Endothelial cell of umbilical vein (primary cell): ENCODE results near the gene APLP2.

ENCODE experiments used
- EZH2 ChIP-seq: IDR thresholded peaks from 2 replicates; pipeline ENCODE4 v1.6.1; 2012; ENCODE audit warnings: borderline replicate concordance, low read depth, mild to moderate bottlenecking, moderate library complexity, low read length, inconsistent platforms; ENCODE audit not compliant: severe bottlenecking
- POLR2A ChIP-seq: IDR thresholded peaks from 2 replicates; pipeline ENCODE4 v1.6.1; 2012; ENCODE audit warnings: low read depth, mild to moderate bottlenecking, control low read depth, low read length
- POLR2AphosphoS5 ChIP-seq: IDR thresholded peaks from 2 replicates; pipeline ENCODE4 v1.6.1; 2012; ENCODE audit warnings: low read depth, mild to moderate bottlenecking, control low read depth, low read length, moderate library complexity; ENCODE audit not compliant: insufficient read depth
- TF ChIP-seq, protein P1 (sequence below), 2 donors: IDR thresholded peaks; 1 replicate in 1 of 2; 2 replicates in 1 of 2; pipeline ENCODE4 v1.5.1; 2011; ENCODE audit warnings: low read length in 2 of 2, mild to moderate bottlenecking in 2 of 2, moderate library complexity in 2 of 2, control low read depth in 1 of 2, inconsistent platforms in 1 of 2, low read depth in 1 of 2; ENCODE audit not compliant: insufficient read depth in 1 of 2; ENCODE audit errors: extremely low read depth in 1 of 2

DNA sequence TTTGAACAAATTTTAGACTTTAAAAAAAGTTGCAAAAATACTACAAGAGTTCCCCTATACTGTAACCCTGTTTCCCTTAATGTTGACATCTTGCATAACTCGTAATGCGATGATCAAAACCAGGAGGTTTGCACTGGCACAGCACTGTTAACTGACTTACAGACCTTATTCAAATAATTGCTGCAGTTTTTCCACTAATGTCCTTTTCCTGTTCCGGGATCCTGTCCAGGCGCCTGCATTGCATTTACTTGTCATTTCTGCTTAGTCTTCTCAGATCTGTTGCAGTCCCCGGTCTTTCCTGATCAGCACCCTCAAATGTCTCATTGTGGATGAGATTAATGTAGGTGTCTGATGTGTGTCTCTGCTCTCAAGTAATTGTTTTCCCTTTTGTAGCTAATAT, 32.0 kb downstream of the APLP2 start:
- TF ChIP-seq, protein P1, sequence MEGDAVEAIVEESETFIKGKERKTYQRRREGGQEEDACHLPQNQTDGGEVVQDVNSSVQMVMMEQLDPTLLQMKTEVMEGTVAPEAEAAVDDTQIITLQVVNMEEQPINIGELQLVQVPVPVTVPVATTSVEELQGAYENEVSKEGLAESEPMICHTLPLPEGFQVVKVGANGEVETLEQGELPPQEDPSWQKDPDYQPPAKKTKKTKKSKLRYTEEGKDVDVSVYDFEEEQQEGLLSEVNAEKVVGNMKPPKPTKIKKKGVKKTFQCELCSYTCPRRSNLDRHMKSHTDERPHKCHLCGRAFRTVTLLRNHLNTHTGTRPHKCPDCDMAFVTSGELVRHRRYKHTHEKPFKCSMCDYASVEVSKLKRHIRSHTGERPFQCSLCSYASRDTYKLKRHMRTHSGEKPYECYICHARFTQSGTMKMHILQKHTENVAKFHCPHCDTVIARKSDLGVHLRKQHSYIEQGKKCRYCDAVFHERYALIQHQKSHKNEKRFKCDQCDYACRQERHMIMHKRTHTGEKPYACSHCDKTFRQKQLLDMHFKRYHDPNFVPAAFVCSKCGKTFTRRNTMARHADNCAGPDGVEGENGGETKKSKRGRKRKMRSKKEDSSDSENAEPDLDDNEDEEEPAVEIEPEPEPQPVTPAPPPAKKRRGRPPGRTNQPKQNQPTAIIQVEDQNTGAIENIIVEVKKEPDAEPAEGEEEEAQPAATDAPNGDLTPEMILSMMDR (IDR thresholded peaks at IDR 0.05; ENCODE audit: extremely low read depth in 1 of 2, insufficient read depth in 1 of 2, low read depth in 1 of 2, low read length in 2 of 2): no peak
- no peak for TF ChIP-seq POLR2A
- no peak for TF ChIP-seq POLR2AphosphoS5
- no peak for TF ChIP-seq EZH2
